HG03354 (cell line): ENCODE measurements around the gene LGI4.
A peak's percentile ranks its signal among the peaks of the same experiment; 100 is the strongest.
"Not testable (repeated sequence)": the region's sequence is repeated elsewhere in the genome, so short reads cannot be mapped to it uniquely, and the experiment has no call there.

Experiments used
- ATAC-seq: cut with Tn5 transposase; IDR thresholded peaks from one replicate; pipeline ENCODE4 v1.9.1; 2021; ENCODE audit warnings: mild to moderate bottlenecking; ENCODE audit not compliant: unreplicated experiment, poor library complexity, severe bottlenecking

LGI4 gene

DNA sequence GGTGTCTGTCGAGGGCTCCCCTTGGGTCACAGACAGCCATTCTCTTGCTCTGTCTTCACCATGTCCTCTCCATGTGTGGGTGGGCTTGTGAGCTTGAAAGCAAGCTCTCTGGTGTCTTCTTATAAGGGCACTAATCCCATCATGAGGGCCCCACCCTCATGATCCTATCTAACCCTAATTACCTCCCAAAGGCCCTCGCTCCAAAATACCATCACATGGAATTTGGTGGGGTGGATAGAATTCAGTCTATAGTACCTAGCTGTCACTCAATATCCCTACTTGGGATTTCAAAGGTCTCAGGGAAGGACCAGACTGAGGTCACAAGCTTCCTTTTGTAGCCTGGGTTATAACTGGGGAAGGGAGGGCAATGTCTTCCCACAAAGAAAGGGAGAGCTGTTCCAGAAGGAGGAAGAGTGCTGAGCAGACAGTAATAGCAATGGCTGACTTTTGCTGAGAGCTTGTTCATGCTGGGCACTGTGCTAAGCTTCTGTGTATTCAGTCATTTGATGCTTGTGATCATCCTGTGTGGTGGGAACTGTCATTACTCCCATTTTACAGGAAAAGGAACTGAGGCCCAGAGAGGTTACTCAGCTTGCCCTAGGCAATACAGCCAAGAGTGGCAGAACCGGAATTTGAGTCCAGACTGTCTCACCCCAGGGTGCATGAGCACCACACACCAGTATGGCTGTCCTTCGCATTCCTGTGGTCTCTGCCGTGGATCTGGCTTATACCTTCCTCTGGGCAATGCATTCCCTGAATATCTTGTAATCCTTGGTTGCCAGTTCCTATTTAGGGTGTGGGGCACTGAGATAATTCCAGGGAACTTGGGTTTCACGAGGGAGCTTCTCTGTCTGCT lies 27.8 kb upstream of the LGI4 start:
- ATAC-seq: no peak

DNA sequence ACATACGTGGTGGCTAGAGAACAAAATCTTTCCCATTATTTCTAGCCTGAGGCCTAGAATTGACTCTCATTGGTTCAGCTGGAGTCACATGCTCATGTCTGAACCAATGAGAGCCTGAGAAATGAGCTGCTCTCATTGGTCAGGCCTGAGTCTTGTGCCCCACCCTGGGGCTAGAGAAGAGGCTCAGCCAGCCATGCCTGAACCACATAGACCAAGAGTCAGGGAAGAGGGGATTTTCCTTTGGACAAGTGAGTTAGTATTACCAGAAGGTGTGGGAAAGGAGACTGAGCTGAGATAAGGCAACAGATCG lies 26.5 kb upstream of the LGI4 start:
- no peak for ATAC-seq

GRCh38 chr19:35160629-35161433 lies 26.0 kb upstream of the LGI4 start:
- no peak for ATAC-seq

DNA sequence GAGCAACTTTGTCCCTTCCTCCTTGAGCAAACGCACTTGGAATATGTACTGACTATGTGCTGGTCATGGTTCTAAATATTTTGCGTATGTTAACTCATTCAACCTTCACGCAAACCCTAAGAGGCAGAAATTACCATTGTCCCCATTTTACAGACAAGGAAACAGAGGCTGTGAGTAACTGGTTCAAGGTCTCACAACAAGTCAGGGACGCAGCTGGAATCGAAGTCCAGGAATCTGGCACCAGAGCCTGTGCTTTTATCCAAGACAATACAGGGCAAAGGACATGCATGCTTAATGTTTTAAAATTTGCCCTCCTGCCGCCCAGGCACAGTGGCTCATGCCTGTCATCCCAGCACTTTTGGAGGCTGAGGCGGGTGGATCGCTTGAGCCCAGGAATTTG lies 24.7 kb upstream of the LGI4 start:
- ATAC-seq: no peak

DNA sequence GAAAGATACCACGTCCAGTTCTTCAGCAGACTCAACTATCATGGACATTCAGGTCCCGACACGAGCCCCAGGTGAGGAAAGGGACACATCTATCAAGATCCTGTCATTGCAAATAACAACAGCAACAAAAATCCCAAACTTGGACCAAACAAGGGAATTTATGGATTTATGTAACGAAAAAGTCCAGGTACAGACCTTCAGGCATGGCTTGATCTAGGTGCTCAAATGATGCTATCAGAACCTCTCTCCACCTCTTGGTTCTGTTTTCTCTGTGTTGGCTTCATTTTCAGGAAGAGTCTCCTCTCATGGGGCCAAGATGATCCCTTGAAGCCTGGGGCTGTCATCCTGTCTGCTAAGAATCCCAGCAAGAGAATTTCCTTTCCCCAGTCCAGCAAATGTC lies 22.6 kb upstream of the LGI4 start:
- no peak for ATAC-seq

DNA sequence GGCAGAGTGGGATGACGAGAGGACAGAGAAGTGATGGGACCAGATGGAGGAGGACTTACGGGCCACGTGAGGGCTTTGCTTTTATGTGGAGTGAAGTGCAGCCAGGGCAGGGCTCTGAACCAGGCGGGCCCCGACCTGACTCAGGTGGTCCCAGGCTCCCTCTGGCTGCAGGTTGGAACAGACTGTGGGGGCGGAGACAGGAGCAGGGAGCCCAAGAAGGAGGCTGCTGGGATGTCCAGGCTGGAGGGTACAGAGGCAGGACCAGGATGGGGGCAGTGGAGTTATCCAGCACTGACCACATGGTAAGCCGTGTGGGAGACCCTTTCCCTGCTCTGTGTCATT lies 21.8 kb upstream of the LGI4 start:
- ATAC-seq: no peak

GRCh38 chr19:35155981-35156672 lies 21.3 kb upstream of the LGI4 start:
- ATAC-seq: no peak

DNA sequence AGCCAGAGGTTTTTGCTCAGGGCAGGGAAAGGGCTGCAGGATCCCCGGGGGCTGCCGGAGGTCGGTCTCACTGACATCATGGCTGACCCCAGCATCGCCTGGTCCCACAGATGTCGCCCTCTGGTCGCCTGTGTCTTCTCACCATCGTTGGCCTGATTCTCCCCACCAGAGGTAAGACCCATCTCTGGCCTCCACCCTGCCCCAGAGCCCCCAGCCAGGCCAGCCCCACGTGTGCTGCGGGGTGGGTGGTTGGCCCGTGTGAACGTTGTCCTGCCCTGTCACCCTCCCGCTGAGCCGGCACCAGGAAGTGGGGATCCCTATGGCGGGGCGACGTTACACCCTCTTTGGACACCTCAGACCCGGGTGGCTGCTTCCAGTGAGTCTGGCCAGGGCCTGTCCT lies 20.6 kb upstream of the LGI4 start:
- peak; percentile 17 for ATAC-seq

- peak; percentile 63 for ATAC-seq
These were observed 19.9 kb upstream of the LGI4 start, which contains the start of gene FXYD5 for GRCh38 chr19:35154525-35155406. Gene FXYD5 (plus strand): TSS chr19:35154735. CDS start chr19:35155551, 816 bp downstream.

- peak; percentile 56 for ATAC-seq
These were observed 19.1 kb upstream of the LGI4 start for GRCh38 chr19:35153701-35154524.

DNA sequence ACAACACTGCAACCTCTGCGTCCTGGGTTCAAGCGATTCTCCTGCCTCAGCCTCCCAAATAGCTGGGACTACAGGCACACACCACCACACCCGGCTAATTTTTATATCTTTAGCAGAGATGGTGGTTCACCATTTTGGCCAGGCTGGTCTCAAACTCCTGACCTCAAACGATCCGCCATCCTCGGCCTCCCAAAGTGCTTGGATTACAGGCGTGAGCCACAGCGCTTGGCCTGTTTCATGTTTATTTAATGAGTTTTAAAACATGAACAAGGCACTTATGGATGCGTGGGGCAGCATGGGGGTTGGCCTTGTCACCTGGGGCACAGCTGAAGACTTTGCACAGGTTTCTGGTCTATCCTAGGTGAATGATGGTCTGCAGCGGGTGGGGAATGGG lies 18.3 kb upstream of the LGI4 start:
- not testable (repeated sequence) for ATAC-seq

GRCh38 chr19:35151273-35152065 lies 16.6 kb upstream of the LGI4 start:
- no peak for ATAC-seq

DNA sequence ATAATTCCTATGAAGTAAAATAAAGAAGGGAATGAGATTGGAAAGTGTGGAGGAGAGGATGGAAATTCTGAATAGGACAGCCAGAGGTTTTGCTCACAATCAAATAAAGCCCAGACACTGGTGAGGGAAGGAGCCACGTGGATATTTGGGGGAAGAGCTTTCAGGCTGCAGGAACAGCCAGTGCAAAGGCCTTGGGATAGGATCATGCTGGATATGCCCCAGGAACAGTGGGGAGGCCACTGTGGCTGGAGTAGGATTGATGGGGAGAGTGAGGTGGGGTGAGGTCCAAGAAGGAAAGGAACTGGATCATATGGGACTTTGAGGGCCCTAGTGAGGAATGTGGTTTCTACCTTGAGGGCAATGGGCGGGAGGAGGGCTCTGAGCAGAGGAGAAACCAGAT lies 15.6 kb upstream of the LGI4 start:
- no peak for ATAC-seq

DNA sequence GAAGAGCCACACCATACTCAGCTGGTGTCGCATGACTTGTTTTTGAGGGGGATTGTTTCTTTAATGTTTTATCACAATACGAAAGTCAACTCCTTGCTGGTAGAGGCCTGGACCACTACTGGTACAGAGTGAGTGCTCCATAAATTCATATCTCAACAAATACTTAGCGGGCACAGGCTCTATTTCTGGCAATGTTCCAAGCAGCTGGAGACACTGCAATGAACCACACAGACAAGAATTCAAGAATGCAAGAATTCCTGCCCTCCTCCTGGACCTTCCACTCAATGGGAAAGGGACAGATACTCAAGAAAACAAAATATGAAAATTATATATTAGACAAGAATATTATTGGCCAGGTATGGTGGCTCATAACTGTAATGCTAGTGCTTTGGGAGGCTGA lies 14.6 kb upstream of the LGI4 start:
- no peak for ATAC-seq

GRCh38 chr19:35146746-35147459 lies 12.0 kb upstream of the LGI4 start:
- ATAC-seq: no peak

- no peak for ATAC-seq
These were observed 10.0 kb upstream of the LGI4 start for GRCh38 chr19:35144600-35145436.

- no peak for ATAC-seq
These were observed 9.4 kb upstream of the LGI4 start for GRCh38 chr19:35144259-35144599.
